IPS-15b (cell line): ENCODE results near the gene SH3BP4.

ENCODE experiments used
- H3K27me3 ChIP-seq: one replicate; pipeline ENCODE4 v1.6.1; 2013; ENCODE audit warnings: low read length; ENCODE audit not compliant: control insufficient read depth, insufficient read depth
- H3K36me3 ChIP-seq: one replicate; pipeline ENCODE4 v1.6.1; 2013; ENCODE audit warnings: low read length; ENCODE audit not compliant: control insufficient read depth, insufficient read depth
- H3K4me1 ChIP-seq: one replicate; pipeline ENCODE4 v1.6.1; 2013; ENCODE audit warnings: mild to moderate bottlenecking, low read length; ENCODE audit not compliant: control insufficient read depth, insufficient read depth
- H3K4me3 ChIP-seq: one replicate; pipeline ENCODE4 v1.5.1; 2013; ENCODE audit warnings: low read depth, low read length
- H3K9ac ChIP-seq: one replicate; pipeline ENCODE4 v1.6.1; 2013; ENCODE audit warnings: low read depth, mild to moderate bottlenecking, low read length
- H3K9me3 ChIP-seq: one replicate; pipeline ENCODE4 v1.6.1; 2013; ENCODE audit warnings: mild to moderate bottlenecking, low read length; ENCODE audit not compliant: control insufficient read depth, insufficient read depth

SH3BP4 gene

DNA sequence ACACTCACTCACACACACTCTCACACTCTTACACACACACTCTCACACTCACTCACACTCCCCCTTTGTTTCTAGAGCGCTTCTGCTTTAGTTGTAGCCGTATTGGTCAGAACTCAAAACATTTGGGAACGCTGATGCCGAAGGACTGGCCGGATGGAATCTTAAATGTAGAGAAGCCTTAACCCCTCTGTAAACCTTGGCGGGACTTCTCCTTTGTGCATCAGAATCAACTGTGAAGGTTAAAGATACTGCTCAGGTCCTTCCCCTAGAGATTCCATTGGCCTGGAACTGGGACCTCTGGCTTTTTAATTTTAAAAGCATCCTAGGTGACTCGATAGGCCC is 18.3 kb downstream of the SH3BP4 start:
- Histone ChIP-seq H3K9me3 (no peaks in the 10 kb centered on the region), H3K27me3 (no peaks in the 10 kb centered on the region), H3K36me3 (peaks cover 5% of the 10 kb centered on the region), H3K4me1 (peaks cover 16% of the 10 kb centered on the region), H3K9ac (no peak overlapping the region), H3K4me3 (no peak overlapping the region)

DNA sequence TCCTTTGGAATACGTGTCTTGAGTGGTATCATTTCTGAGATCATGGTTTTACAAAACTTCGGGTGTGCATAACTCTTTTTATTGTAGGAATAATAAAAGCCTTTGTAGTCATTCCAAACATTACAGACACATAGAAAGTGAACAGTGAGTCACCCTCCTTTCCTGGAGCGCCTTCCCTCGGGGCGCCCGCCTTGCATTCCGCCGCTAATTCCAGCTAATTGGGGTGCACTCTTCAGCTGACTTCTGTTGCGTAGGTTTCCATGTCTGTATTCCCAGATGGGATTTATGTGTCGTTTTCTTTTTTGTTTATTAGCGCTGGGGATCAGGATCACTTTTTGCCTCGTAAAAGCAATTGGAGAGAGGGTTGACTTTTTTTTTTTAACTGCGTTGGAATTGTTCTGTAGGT is 18.7 kb downstream of the SH3BP4 start:
- H3K4me1 ChIP-seq: peaks cover 16% of the 10 kb centered on the region
- H3K9ac ChIP-seq: no peak overlapping the region
- H3K4me3 ChIP-seq: no peak overlapping the region
- no peaks in the 10 kb centered on the region for H3K9me3 ChIP-seq
- peaks cover 5% of the 10 kb centered on the region for H3K36me3 ChIP-seq
- no peaks in the 10 kb centered on the region for H3K27me3 ChIP-seq

DNA sequence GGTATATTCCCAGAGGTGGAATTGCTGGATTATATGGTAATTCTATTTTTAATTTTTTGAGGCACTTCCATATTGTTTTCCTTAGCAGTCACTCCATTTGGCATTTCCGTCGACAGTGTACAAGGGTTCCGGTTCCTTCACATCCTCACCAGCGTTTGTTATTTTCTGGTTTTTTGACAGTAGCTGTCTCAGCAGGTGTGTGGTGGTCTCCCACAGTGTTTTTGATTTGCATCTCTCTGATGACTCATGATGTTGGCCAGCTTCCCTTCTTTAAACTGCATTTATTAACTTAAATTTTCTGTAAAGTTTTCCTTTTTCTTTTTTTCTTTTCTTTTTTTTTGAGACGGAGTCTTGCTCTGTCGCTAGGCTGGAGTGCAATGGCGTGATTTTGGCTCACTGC is 19.7 kb downstream of the SH3BP4 start:
- Histone ChIP-seq H3K4me1 (peaks cover 16% of the 10 kb centered on the region), H3K36me3 (peaks cover 5% of the 10 kb centered on the region), H3K27me3 (no peaks in the 10 kb centered on the region), H3K4me3 (no peak overlapping the region), H3K9ac (no peak overlapping the region), H3K9me3 (no peaks in the 10 kb centered on the region)

DNA sequence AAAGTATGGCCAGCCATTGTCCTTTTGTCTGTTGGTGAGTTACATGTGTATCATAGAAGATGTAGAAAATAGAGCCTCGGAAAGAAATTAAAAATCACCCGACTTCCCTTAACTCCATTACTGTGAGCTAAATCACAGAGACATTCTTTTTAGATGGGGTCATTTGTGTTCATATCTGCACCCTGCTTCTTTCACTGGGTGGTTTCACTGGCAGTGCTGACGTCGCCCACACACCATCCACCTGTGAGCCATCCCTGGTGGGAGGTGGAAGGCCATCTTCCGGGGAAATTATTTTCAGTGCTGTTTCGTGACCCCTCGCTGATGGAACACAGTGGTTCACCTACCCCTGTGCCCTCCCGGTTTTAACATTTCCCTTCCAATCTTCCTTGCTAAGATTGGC is 21.2 kb downstream of the SH3BP4 start:
- Histone ChIP-seq H3K27me3 (no peaks in the 10 kb centered on the region), H3K4me1 (peaks cover 11% of the 10 kb centered on the region), H3K9me3 (no peaks in the 10 kb centered on the region), H3K36me3 (peaks cover 5% of the 10 kb centered on the region), H3K4me3 (no peak overlapping the region), H3K9ac (no peak overlapping the region)

DNA sequence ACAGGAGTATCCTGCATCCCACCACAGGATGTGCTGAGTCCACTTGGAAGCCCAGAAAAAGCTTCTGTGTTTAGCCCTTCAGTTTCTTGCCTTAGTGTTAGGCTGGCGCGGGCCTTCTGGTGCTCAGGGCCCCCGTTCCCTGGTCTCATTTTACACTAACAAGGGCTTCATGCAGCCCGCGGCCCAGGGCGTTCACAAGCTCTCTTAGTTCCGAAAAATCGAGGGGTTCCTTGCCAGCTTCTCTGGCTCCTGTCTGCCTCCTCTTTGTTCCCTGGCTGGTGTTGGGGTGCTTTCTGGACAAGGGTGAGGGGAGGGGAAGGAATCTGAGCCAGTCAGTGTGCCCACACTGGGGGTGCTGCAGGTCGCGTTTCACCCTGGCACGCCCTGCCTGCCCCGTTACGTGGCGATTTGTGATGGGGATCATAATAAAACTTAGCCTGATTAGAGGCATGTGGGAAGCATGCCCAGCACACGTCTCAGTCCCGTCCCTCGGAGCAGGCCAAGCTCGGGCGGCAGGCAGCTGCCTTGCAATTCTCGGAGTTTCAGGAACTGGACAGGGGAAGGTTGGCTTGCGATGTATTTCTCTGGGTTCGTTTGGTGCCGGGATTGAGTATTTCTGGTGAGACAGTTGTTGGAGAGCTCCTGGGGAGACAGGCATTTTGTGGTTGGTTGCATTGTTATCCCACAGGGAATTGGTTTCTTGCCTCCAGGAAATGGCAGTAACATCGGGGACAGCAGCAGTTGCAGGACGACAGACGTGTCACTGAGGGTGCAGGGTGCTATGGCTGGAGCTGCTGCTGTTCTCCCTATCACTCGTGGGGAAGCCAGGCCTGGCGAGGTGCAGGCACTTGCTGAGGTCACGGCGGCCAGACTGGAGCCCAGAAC is 22.9 kb downstream of the SH3BP4 start:
- H3K36me3 ChIP-seq: peaks cover 5% of the 10 kb centered on the region
- H3K9me3 ChIP-seq: no peaks in the 10 kb centered on the region
- H3K27me3 ChIP-seq: no peaks in the 10 kb centered on the region
- no peak overlapping the region for H3K9ac ChIP-seq
- no peaks in the 10 kb centered on the region for H3K4me1 ChIP-seq
- no peak overlapping the region for H3K4me3 ChIP-seq

DNA sequence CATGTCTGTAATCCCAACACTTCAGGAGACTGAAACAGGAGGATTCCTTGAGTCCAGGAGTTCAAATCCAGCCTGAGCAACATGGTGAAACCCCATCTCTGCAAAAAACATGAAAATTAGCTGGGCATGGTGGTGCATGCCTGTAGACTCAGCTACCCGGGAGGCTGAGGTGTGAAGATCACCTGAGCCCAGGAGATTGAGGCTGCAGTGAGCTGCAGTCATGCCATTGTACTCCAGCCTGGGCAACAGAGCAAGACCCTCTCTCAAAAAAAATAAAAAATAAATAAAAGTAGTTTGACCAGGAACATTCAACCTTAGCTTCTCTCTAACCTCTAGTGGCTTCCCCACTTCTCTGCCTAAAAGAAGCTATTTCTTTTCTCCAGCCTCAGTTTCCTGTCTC is 23.8 kb downstream of the SH3BP4 start:
- Histone ChIP-seq H3K9ac (no peak overlapping the region), H3K9me3 (no peaks in the 10 kb centered on the region), H3K27me3 (no peaks in the 10 kb centered on the region), H3K4me3 (no peak overlapping the region), H3K36me3 (peaks cover 3% of the 10 kb centered on the region), H3K4me1 (peaks cover 5% of the 10 kb centered on the region)

DNA sequence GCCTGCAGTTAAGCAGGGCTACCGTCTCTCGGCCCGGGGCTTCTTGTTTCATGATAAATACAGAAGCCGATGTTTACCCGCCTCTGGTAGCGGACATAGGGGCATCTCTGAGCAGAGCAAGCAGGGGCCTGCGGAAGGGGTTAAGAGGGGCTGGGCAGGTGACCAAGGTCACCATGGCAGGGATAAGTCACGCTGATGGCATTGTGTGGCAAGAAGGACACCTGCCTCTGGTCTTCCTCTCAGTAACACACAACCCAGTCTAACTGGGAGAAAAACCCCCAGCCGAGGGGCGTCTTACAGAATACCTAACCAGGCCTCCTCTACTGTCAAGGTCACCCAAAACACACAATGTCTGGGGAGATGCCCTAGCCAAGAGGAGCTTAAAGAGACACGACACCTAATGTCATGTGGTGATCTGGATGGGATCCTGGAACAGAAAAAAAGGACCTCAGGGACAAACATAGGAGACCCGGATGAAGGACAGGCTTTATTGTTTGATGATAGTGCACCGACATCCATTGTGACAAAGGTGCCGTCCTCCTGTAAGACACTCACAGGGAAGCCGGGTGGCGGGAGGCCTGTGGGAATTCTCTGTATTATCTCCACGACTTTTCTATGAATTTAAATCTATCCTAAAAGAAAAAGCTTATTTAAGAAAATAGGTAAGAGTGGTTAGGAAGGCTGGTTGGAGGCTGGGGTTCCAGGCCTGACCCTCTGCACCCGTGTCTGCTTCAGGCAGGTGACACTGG is 24.8 kb downstream of the SH3BP4 start:
- Histone ChIP-seq H3K9ac (no peak overlapping the region), H3K4me1 (peaks cover 10% of the 10 kb centered on the region), H3K27me3 (no peaks in the 10 kb centered on the region), H3K9me3 (no peaks in the 10 kb centered on the region), H3K36me3 (peaks cover 3% of the 10 kb centered on the region), H3K4me3 (no peak overlapping the region)

DNA sequence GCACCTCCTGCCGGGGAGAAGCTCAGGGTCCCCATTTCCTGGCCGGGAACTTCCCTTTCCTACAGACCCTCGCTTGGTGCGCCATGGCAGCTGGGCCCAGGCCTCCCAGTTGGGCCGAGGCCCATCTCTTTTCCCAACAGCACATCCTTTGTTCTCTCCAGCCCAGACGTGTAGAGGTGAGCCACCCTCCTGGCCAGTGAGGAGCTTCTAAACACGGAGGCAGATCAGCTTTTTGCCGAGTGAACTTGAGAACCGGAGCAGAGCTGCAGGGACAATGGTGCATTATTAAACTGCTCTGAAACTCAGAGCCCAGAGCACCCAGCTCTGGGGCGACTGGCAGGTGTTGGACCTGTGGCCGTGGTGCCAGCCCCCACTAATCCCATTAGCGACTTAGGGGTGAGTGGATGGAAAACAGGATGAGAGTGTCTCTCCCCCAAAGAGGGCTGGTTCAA is 25.4 kb downstream of the SH3BP4 start:
- Histone ChIP-seq H3K9ac (no peak overlapping the region), H3K4me1 (peaks cover 10% of the 10 kb centered on the region), H3K27me3 (no peaks in the 10 kb centered on the region), H3K36me3 (peaks cover 3% of the 10 kb centered on the region), H3K9me3 (no peaks in the 10 kb centered on the region), H3K4me3 (no peak overlapping the region)

DNA sequence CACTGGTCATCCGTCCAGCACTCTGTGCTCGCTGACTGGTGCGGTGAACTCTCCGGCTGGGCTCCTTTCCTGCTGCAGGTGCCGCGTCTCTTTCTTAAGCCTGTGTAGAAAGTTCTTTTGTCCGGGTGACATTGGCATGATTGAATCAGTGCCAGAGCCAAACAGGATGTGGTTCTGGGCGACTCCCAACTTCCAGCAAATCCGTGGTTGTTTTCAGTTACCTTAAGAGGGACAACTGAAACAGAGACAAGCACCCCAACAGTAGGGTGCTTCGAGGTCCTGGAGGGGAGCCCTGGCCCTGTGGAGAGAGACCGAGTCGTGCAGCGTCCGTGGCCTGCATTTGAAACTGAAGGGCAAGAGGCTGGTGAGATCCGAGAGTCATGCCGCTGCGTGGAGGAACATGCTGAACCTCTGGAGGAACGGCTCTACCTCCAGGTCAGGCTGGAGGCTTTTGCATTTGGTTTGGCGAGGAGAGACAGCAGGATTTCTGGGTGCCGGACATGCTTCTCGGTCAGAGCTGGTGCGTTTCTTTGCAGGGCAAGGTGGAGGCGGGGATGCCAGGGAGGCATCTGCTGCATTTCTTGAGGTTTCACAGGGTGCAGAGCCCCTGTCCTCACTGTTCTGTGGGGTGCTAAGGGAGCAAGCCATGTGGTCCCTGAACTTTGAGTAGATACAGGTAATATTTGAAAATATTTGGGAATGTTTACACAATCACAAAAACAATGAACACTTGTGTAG is 26.8 kb downstream of the SH3BP4 start:
- Histone ChIP-seq H3K4me3 (no peak overlapping the region), H3K9me3 (no peaks in the 10 kb centered on the region), H3K4me1 (peaks cover 12% of the 10 kb centered on the region), H3K36me3 (peaks cover 3% of the 10 kb centered on the region), H3K9ac (no peak overlapping the region), H3K27me3 (no peaks in the 10 kb centered on the region)

DNA sequence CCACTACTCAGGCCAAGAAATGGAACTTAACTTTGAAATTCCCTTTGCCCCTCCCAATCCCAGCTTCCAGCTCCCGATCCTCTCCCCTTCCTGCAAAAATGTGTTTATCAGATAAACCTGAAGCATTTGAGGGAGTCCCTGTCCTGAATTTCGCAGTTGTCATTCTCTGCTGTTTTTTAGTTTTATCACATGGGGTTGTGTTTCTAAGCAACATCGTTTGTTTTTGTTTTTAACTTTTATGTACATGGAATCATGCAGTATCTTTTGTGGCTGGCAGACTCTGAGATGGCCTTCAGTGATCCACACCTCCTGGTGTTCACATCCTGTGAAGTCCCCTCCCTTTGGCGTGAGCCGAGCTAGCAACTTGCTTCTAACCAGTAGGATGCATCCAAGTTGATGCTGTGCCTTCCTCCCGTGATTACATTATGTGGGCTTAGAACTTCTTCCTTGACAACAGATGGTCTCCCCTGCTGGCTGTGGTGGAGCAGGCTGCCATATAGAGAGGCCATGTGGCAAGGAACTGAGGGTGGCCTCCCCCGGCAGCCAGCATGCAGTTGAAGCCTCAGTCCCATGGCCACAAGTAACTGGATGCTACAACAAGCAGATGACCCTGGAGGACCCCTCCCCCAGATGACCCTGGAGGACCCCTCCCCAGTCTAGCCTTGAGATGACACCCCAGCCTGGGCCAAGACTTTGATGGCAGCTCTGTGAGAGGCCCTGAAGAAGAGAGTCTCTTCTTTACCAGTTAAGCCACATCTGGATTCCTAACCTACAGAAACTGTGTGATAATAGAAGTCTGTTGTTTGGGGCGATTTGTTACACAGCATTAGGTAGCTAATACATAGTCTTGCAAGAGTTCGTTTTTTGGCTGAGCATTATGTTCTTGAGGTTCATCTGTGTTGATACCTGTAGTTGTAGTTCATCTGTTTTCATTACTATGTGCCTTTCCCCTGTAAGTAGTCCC is 27.7 kb downstream of the SH3BP4 start:
- no peaks in the 10 kb centered on the region for H3K27me3 ChIP-seq
- H3K36me3 ChIP-seq: peaks cover 3% of the 10 kb centered on the region
- no peak overlapping the region for H3K9ac ChIP-seq
- peaks cover 15% of the 10 kb centered on the region for H3K4me1 ChIP-seq
- no peaks in the 10 kb centered on the region for H3K9me3 ChIP-seq
- H3K4me3 ChIP-seq: no peak overlapping the region
